GM18907 (cell line): ENCODE measurements around the gene KPNA2.

Experiments used
- ATAC-seq: cut with Tn5 transposase; IDR thresholded peaks from one replicate; pipeline ENCODE4 v1.9.1; 2021; ENCODE audit warnings: mild to moderate bottlenecking, moderate library complexity; ENCODE audit not compliant: unreplicated experiment

The KPNA2 gene

DNA sequence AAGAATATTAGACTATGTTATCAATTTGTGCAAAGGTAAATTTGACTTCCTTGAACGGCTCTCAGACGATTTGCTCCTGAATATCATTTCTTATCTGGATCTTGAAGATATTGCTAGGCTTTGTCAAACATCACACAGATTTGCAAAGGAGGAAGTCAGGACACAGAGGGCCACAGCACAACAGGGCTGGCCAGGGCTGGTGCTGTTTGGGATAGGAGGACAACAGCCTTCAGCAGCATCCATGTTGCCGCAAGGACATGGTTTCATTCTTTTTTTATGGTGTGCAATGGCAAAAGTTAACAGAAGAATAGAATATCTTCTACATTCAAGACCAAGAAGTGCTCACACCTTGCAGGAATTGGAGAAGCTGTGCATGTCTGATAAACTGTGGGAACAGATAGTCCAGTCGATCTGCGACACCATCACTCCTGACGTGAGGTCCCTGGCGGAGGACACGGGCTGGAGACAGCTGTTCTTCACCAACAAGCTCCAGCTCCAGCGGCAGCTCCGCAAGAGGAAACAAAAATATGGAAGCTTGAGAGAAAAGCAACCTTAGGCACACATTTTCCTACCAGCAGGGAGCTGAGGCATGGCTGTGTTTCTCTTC is 59.8 kb downstream of the KPNA2 start:
- ATAC-seq = no peak

- no peak for ATAC-seq
These were observed 60.6 kb downstream of the KPNA2 start for GRCh38 chr17:68096111-68096510.
